ENCODE data around the gene NIPA2. TPM values are rescaled to one million over a fixed set of nuclear protein-coding genes. Genes with fewer than 3 reads are reported as not detected.

Gene NIPA2
- total RNA-seq, 4 donors from 2014 or later = 33.2 to 66.9 (median 52.7) TPM

- no peaks in the 10 kb centered on the region for H3K4me1 ChIP-seq
- no peaks in the 10 kb centered on the region for H3K9me3 ChIP-seq
- peaks cover 0 to 84% (median 8%) of the 10 kb centered on the region in 3 donors for H3K36me3 ChIP-seq
- DNase-seq (ENCODE audit: low spot score in 2 of 2) = no peak
- TF ChIP-seq EP300 (IDR thresholded peaks at IDR 0.05) (no peak), CTCF (IDR thresholded peaks at IDR 0.05) (no peak), POLR2A (IDR thresholded peaks at IDR 0.05) (no peak)
- H3K4me3 ChIP-seq = no peak overlapping the region
- no peaks in the 10 kb centered on the region for H3K27me3 ChIP-seq
- WGBS, 2 donors = 57 to 86% methylated on average over 4 of the region's 4 CpGs
- H3K27ac ChIP-seq = no peak overlapping the region
Measured at GRCh38 chr15:22855791-22856190, 17.3 kb downstream of the NIPA2 start.

GRCh38 chr15:22856659-22857058, 18.2 kb downstream of the NIPA2 start:
- Histone ChIP-seq H3K4me1 (no peaks in the 10 kb centered on the region), H3K36me3 (peaks cover 0 to 90% (median 8%) of the 10 kb centered on the region in 3 donors), H3K4me3 (no peak overlapping the region), H3K27ac (no peak overlapping the region), H3K27me3 (no peaks in the 10 kb centered on the region), H3K9me3 (no peaks in the 10 kb centered on the region)
- WGBS, 2 donors = 61 to 73% methylated on average over 1 of the region's 1 CpG
- no peak for DNase-seq (ENCODE audit: low spot score in 2 of 2)
- no peak for TF ChIP-seq POLR2A (IDR thresholded peaks at IDR 0.05)
- TF ChIP-seq CTCF (IDR thresholded peaks at IDR 0.05) = no peak
- TF ChIP-seq EP300 (IDR thresholded peaks at IDR 0.05) = no peak

GRCh38 chr15:22861161-22861560, 22.7 kb downstream of the NIPA2 start:
- TF ChIP-seq CTCF (IDR thresholded peaks at IDR 0.05) (no peak), EP300 (IDR thresholded peaks at IDR 0.05) (no peak), POLR2A (IDR thresholded peaks at IDR 0.05) (no peak)
- WGBS, 2 donors = 40 to 43% methylated on average over 2 of the region's 2 CpGs
- no peak for DNase-seq (ENCODE audit: low spot score in 2 of 2)
- H3K27me3 ChIP-seq = no peaks in the 10 kb centered on the region
- no peaks in the 10 kb centered on the region for H3K9me3 ChIP-seq
- no peak overlapping the region for H3K4me3 ChIP-seq
- H3K4me1 ChIP-seq = no peaks in the 10 kb centered on the region
- H3K36me3 ChIP-seq = peaks cover 0 to 95% (median 14%) of the 10 kb centered on the region in 3 donors
- H3K27ac ChIP-seq = no peak overlapping the region

GRCh38 chr15:22863356-22863755, 24.9 kb downstream of the NIPA2 start:
- no peak overlapping the region for H3K27ac ChIP-seq
- TF ChIP-seq CTCF (IDR thresholded peaks at IDR 0.05) (no peak), EP300 (IDR thresholded peaks at IDR 0.05) (no peak), POLR2A (IDR thresholded peaks at IDR 0.05) (no peak)
- no peaks in the 10 kb centered on the region for H3K9me3 ChIP-seq
- DNase-seq (ENCODE audit: low spot score in 2 of 2) = no peak
- H3K4me1 ChIP-seq = no peaks in the 10 kb centered on the region
- 74 to 78% methylated on average over 3 of the region's 3 CpGs for WGBS, 2 donors
- H3K27me3 ChIP-seq = no peaks in the 10 kb centered on the region
- H3K4me3 ChIP-seq = no peak overlapping the region
- peaks cover 0 to 96% (median 14%) of the 10 kb centered on the region in 3 donors for H3K36me3 ChIP-seq

DNA sequence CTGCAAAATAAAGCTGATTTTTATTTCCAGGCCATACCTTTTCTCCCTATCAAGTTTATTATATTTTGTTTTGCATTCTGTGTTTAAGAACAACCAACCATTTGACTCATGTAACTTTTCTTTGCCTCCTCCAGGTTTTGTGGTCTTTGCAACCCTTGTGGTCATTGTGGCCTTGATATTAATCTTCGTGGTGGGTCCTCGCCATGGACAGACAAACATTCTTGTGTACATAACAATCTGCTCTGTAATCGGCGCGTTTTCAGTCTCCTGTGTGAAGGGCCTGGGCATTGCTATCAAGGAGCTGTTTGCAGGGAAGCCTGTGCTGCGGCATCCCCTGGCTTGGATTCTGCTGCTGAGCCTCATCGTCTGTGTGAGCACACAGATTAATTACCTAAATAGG, 27.6 kb downstream of the NIPA2 start:
- TF ChIP-seq CTCF (IDR thresholded peaks at IDR 0.05) = no peak
- no peak for TF ChIP-seq EP300 (IDR thresholded peaks at IDR 0.05)
- TF ChIP-seq POLR2A (IDR thresholded peaks at IDR 0.05) = no peak
- Histone ChIP-seq H3K27me3 (no peaks in the 10 kb centered on the region), H3K4me1 (no peaks in the 10 kb centered on the region), H3K27ac (no peak overlapping the region), H3K4me3 (no peak overlapping the region), H3K36me3 (peaks cover 0 to 98% (median 17%) of the 10 kb centered on the region in 3 donors), H3K9me3 (no peaks in the 10 kb centered on the region)
- DNase-seq (ENCODE audit: low spot score in 2 of 2) = no peak
- 89 to 93% methylated on average over 7 of the region's 7 CpGs for WGBS, 2 donors
